ENCODE data around the gene CYLD. TPM values are rescaled to one million over a fixed set of nuclear protein-coding genes. Genes with fewer than 3 reads are reported as not detected.
A peak's percentile ranks its signal among the peaks of the same experiment; 100 is the strongest.

CYLD gene
- total RNA-seq, 1 donor from 2014 or later: 27.5 TPM

DNA sequence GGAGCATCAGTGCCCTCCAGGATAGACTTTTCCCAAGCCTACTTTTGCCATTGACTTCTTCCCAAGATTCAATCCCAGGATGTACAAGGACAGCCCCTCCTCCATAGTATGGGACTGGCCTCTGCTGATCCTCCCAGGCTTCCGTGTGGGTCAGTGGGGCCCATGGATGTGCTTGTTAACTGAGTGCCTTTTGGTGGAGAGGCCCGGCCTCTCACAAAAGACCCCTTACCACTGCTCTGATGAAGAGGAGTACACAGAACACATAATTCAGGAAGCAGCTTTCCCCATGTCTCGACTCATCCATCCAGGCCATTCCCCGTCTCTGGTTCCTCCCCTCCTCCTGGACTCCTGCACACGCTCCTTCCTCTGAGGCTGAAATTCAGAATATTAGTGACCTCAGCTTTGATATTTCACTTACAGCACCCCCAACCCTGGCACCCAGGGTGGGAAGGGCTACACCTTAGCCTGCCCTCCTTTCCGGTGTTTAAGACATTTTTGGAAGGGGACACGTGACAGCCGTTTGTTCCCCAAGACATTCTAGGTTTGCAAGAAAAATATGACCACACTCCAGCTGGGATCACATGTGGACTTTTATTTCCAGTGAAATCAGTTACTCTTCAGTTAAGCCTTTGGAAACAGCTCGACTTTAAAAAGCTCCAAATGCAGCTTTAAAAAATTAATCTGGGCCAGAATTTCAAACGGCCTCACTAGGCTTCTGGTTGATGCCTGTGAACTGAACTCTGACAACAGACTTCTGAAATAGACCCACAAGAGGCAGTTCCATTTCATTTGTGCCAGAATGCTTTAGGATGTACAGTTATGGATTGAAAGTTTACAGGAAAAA is 9.7 kb upstream of the CYLD start:
- DNase-seq (ENCODE audit: missing footprints): no peak
- intact Hi-C loops (cut with DNase I): no loop called here
- ATAC-seq: no peak

DNA sequence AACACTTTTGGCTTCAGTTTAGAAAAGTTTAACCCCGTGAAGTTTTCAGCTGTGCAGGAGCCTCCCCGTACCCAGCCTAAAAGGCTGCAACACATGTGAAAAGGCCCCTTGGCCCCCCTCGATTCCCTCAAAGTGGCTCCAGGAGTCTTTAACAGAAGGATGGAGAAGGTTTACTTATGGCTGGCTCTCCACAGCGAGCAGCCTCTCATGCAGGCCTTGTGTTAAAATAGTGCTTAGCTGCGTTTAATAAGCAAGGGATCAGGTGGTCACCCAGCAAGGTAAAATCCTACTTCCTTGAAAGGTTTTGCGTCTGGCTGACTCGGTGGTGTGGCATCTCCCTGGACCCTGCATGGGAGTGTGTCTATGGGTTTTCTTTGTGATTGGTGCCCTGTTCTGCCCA is 8.4 kb upstream of the CYLD start:
- intact Hi-C loops (cut with DNase I): no loop called here
- no peak for ATAC-seq
- DNase-seq (ENCODE audit: missing footprints): no peak

DNA sequence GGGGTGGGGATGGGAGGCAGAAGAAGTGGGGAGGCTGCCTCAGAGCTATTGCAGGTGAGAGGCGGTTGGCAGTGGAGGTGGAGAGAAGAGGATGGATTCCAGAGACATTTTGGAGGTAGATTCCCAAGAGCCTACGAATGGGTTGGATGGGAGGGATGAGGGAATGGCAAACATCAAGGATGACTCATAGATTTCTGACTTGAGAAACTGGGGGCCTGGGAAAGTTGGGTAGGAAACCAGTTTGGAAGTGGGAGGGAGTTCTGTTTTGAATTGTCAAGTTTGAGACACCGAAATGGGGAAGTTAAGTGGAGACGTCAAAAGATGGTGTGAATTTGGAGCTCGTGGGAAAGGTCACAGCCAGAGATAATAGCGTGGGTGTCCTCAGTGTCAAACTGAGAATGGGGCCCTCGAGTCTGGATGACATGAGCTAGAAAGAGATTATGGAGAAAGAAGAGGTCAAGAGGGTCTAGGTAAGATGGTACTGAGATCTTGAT is 6.2 kb upstream of the CYLD start:
- DNase-seq (ENCODE audit: missing footprints) (no peak), ATAC-seq (no peak)
- intact Hi-C loops (cut with DNase I): no loop called here

DNA sequence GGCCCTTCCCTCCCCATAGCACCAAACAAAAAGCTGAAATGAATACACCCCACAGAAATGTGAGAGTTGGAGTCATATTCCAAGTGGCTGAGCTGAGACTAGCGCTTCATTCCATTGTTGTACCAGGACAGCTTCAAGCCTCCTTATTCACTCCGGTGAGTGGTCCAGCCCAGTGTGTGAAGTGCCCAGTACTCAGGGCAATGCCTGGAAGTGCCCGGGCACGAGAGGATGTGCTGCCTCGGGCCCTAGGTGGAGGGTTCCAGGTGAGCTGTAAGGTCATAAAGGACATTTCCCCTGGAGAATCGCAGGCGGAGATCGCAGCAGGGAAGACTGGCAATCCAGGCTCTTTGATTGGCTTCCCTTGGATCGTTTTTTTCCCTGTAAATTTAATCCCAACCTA is 5.4 kb upstream of the CYLD start:
- ATAC-seq: no peak
- no peak for DNase-seq (ENCODE audit: missing footprints)
- intact Hi-C loops (cut with DNase I): no loop called here

DNA sequence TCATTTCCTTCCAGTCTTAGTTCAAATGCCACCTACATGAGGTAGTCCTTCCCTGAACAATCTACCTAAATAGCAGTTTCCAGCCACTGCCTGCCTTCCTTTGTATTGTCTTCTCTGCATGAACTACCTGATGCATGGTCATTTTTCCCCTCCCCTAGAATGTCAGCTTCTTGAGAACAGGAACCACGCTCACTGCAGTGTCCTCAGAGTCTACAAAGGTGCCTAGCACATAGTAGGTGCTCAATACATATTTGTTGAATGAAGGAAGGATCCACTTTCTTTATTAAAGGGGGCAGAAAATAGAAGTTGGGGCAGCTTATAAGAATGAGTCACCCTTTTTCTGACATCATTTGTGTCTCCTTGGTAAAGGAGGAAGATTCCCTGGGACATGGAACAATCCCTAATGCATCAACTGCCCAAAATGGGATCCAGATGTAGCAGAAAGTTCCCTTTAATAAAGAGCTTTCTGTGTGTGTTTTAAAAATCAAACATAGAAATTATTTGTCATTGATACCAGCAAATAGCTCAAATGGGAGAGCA is 4.4 kb upstream of the CYLD start:
- ATAC-seq: no peak
- intact Hi-C loops (cut with DNase I): no loop called here
- no peak for DNase-seq (ENCODE audit: missing footprints)

DNA sequence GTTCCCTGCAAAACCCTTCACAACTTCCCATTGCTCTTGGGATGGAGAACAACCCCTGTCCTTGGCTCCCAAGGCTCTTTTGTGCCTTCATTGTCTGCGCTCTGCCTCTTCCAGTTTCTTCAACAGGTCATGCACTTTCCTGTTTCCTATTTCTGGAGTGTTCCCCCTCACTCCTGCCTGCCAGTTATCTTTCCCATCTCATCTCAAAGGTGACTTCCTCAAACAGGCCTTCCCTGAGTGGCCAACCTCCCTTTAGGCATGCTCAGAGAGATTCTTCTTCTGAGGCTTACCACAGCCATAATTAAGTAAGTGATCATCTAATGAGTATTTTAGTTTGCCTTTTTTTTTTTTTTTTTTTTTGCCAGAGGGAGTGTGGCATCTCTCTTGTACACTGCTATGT is 2.9 kb upstream of the CYLD start:
- ATAC-seq (no peak), DNase-seq (ENCODE audit: missing footprints) (no peak)
- intact Hi-C loops (cut with DNase I): no loop called here

DNA sequence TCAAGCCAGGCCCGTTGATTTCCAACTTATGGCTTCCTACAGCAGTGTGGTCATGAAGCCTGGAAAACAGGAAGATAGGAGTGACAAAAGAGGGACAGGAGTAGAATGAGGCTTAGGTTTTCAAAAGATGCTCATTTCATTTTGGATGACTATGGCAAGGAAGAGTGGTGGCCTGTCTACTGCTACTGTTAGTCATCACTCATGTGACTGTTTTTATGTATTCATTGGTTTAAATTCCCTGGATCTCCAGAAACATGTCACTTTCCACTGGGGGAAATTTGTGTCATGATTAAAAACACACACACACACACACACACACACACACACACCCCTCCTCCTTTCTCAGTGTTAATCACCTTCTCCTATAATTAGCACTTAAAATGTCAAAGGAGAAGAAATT is 1.1 kb upstream of the CYLD start:
- ATAC-seq: no peak
- intact Hi-C loops (cut with DNase I): loop anchor here (5.0 to 10.0 kb wide), 2 partner anchors 43 to 376 kb away; partner anchors contain the start of gene BRD7
- DNase-seq (ENCODE audit: missing footprints): no peak

DNA sequence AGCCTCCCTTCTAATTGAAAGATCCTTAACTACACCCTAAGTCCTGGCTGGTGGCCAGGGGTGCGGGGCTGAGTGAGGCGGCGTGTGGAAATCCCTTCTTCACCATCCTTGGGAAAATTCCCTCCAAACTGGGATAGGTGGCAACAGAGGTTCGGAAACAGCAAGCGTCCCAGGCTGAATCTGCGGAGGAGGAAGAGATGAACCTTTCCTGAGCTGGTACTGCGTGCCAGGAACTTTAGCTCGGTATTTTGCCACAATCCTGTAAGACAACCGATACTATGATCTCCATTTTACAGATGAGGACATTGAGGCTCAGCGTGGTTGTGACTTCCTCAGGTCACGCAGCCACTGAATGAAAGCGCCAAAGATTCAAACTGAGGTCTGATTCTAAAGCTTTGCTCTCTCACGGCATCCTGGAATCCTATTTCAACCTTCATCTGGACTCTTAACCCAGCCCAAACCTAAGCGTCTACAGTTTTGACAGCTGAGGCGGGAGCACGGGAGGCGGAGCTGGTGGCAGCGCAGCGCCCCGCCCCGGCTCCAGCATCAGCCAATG is 583 bp upstream of the CYLD start:
- DNase-seq (ENCODE audit: missing footprints) (no peak), ATAC-seq (no peak)
- intact Hi-C loops (cut with DNase I): loop anchor here (5.0 to 10.0 kb wide), 2 partner anchors 44 to 377 kb away; partner anchors contain the start of gene BRD7

DNA sequence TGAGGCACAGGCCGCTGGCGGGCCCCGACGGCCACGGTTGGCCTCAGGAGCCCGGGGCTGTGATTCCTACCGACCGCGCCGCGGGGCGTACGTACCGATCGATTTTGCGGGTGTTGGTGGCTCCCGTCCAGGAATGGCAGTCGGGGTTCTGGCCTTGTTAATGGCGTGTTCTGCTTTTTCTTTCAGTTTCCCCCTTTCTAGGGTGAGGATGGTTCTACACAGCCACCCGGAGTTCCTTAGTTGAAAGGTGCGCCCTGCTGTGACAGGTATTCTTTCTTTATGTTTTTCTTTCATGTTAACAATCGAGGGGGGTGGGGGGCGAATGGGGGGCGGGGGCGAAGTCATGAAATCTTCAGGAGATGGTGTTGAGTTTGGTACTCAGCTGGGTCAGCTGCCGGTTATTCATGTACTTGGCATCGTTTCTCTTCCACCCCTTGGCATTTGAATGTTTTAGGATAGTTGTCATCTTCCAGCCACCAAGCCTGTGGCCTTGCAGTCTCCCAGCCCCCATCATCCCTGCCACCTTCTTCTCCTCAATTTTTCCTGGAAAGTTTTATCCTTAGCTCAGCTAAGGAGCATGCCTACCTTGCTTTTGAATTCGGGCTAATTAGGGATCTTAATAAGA is 802 bp downstream of the CYLD start:
- DNase-seq (ENCODE audit: missing footprints) (peak; percentile 76), ATAC-seq (no peak)
- intact Hi-C loops (cut with DNase I): loop anchor here (5.0 to 10.0 kb wide), 2 partner anchors 45 to 378 kb away; partner anchors contain the start of gene BRD7

DNA sequence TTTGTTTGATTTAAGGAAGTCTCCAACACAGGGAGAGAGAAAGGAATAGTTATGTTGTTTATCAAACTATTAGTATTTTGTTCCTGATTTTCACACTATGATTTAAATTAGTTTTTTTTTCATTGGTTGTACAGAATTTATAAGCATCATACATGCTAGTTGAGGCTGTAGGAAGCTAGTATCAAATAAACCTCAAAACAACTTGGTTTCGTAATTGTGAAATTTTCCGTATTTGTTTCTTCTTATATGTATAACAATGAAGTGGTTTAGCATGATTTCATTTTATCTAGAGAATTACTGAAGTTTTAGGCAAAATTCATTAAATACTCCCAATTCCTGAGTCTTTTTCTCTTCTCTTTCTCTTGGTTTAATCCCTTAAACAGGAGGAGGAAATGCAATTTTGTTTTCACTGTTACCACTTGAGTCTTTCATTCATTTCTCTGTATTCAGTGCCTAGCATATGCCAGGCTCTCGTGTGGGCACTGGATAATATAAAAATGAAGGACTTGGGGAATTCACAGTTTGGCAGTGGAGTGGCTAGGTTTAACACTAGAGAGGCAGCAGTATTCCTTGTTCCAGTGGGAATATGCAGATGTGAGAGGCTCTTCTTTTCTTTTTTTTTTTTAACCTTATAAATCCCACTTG is 1.8 kb downstream of the CYLD start:
- DNase-seq (ENCODE audit: missing footprints) (no peak), ATAC-seq (no peak)
- intact Hi-C loops (cut with DNase I): loop anchor here (5.0 to 10.0 kb wide), 2 partner anchors 46 to 379 kb away; partner anchors contain the start of gene BRD7

DNA sequence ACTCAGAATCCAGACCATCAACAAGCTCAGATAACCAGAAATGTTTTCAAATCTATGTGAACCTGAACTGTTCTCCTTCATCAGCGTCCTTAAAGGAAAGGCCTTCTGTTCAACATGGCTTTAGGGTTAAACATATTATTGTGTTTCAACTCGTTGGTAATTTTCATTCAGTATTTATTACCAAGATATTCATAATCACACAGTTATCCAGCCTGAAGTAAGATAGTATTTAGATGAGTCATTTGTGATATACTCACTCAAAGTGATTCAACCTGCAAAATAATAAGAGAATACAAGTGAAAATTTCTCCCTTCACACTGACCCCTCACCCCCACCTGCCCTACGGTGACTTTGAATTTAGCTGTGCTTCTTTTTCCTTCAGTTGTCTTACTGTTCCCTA is 3.0 kb downstream of the CYLD start:
- intact Hi-C loops (cut with DNase I): loop anchor here (5.0 to 10.0 kb wide), 3 partner anchors 48 to 380 kb away; partner anchors contain the start of gene BRD7
- DNase-seq (ENCODE audit: missing footprints): no peak
- ATAC-seq: no peak

DNA sequence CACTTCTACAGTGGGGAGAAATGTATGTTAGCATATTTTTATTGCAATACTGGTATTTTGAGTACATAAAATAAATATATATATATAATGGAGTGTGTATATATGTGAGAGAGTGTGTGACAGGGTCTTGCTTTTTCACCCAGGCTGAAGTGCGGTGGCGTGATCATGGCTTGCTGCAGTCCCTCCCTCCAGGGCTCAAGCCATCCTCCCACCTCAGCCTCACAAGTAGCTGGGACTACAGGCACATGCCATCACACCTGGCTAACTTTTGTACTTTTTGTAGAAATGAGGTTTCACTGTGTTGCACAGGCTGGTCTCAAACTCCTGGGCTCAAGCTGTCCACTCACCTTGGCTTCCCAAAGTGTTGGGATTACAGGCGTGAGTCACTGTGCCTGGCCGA is 4.1 kb downstream of the CYLD start:
- intact Hi-C loops (cut with DNase I): loop anchor here (5.0 to 10.0 kb wide), 2 partner anchors 79 to 381 kb away; partner anchors contain the start of gene BRD7
- no peak for DNase-seq (ENCODE audit: missing footprints)
- ATAC-seq: no peak

DNA sequence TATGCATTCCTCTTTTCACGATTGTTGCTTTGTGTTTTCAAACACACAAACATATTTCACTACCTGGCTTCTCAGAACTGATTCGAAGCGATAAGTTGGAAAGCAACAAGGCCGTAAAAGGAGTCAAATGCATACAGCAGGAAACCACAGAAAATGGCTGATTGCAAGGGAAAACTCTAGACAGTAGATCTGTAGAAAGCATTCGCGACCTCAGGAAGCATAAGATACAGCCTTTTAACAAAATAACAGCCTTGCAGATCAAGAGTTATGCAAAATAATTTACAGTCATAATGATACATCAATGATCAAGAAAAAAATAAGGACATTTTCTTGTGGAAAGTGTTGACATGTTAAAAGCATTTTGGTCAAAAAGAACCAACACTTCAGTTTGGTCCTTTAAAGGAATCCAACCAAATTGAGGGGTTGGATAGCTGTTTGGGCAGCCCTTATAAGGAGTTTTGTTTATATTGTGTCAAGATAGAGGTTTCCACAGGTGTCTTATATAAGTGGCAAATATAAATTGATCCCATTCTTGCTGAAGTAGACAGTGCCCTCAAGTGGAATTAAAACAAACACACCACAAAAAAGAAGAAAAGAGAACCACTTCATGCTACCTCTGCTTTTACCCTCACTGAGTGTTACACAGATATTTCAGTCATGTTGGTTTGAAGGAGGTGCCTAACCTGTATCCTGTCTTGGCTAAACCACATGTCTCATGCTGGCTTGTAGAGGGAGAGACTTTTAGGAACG is 5.5 kb downstream of the CYLD start:
- DNase-seq (ENCODE audit: missing footprints) (no peak), ATAC-seq (peak; percentile 23)
- intact Hi-C loops (cut with DNase I): loop anchor here (5.0 to 10.0 kb wide), 2 partner anchors 80 to 383 kb away; partner anchors contain the start of gene BRD7

DNA sequence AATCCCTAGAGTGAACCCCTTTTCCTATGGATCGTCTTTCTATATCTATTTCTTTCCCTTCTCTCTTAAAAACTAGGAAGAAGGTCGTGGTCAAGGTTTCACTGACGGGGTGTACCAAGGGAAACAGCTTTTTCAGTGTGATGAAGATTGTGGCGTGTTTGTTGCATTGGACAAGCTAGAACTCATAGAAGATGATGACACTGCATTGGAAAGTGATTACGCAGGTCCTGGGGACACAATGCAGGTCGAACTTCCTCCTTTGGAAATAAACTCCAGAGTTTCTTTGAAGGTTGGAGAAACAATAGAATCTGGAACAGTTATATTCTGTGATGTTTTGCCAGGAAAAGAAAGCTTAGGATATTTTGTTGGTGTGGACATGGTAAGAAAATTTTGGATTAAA is 9.6 kb downstream of the CYLD start:
- DNase-seq (ENCODE audit: missing footprints) (no peak), ATAC-seq (no peak)
- intact Hi-C loops (cut with DNase I): no loop called here

DNA sequence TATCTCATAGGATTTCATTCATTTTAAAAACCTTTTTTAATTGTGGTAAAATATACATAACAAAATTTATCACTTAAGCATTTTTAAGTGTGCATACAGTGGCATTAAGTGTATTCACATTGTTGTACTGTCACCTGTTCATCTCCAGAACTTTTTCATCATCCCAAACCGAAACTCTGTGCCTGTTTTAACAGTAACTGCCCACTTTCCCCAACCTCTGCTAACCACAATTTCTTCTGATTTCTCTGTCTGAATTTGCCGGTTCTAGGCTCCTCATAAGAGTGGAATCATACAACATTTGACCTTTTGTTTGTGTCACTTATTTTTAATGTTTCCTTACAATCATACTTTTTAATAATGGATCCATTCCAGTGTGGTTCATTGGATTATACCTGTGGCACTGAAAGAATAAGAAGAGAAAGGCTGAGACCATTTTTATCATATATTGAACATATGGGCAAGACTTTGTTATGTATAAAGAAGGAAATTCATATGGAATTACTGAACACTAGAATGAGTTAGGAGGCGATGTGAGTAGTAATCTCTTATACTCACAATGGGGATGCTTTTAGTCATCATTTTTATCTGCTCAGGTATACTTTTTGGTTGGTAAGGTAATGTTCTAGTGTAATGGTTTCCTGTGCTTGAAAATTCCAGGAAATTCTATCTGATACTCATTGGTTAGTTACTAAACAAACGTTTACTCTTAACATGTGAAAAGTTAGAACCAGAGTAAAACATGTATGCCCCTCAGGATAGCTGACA is 10.8 kb downstream of the CYLD start:
- intact Hi-C loops (cut with DNase I): no loop called here
- no peak for DNase-seq (ENCODE audit: missing footprints)
- ATAC-seq: no peak

DNA sequence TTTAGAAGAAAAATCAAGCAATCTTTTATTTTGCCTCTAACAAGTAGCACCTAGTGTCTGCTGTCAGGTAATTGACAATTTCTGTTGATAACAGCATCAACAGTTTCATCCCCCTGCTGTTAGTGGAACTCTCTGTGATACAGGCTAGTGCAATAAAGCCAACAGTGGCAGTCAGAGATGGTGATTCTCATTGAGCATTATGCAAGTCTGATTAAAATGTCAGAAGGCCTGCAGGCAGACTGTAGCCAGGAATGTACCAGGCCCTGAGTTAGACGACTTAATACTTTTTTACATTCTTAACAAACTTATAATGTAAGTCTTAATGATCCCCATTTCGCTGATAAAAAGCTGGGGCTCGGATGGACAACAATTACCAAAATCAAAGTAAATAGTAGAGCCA is 14.6 kb downstream of the CYLD start:
- no peak for ATAC-seq
- DNase-seq (ENCODE audit: missing footprints): no peak
- intact Hi-C loops (cut with DNase I): no loop called here

DNA sequence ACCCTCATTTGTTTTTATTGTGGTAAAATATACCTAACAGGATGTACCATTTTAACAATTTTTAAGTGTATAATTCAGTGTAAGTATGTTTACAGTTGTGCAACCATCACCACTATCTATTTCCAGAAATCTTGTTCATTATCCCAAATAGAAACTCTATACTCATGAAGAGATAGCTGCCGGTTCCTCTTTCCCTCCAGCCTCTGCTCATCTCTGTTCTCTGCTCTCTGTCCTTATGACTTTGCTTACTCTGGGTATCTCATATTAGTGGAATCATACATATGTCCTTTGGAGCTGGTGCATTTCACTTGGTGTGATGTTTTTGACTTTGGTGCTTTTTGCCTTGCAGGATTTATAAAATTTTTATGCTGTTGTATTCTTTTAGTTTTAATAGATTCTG is 19.4 kb downstream of the CYLD start:
- intact Hi-C loops (cut with DNase I): no loop called here
- ATAC-seq (no peak), DNase-seq (ENCODE audit: missing footprints) (no peak)

All from Right ventricle myocardium inferior (tissue), 1 donor.